ENCODE results near the gene PHKB.

The PHKB gene

DNA sequence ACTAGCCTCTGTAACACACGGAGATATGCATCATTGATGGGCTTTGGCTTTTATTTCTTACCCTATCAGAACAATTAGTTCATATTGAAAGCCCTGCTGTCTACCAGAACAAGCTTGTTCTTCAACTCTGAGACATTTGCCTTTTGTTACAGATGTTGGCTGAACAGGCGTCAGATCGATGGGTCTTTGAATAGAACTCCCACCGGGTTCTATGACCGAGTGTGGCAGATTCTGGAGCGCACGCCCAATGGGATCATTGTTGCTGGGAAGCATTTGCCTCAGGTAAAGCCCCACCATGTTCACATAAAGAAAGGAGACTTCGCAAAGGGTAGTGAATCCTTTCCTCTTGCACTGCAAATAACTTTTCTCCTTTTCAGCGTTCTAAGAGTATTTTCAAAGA lies 232.1 kb downstream of the PHKB start:
- DNase-seq (ENCODE audit: low read depth) = no peak

DNA sequence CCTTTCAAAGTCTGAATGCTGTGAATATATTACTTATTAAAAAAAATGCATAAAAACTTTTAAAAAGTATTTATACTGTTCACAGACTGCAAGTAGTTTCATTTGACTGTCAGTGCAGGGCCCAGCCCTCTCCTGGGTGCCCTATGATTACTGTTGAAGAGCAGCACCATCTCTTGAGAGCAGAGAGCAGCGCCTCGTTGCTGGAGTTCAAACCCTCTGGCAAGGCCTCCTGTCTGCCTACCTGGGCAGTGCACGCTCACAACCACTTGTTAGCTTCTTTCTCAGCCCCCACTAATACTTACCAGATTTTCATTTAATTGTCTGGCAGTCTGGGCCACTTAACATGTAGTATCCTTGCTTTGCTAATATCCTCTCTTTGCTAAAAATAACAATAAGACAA lies 233.4 kb downstream of the PHKB start:
- no peak for DNase-seq (ENCODE audit: low read depth)

DNA sequence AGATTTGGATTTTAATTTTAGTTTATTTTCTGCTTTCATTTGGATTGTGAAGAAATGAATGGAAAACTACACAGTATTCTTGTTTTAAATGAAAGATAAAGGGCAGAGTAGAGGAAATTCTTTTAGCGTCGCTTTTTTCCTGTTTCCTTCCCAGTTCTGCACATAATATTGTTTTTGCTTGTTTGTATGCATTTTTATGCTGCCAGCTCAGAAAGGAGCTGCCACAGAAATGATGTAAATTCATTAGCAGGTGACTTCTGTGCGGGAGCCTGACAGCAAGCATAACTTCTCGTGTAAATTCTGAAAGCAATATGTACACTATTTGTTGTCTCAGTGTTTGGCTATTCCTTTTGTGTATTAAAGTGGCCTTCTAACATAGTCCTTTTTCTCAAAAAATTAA lies 234.6 kb downstream of the PHKB start:
- no peak for DNase-seq (ENCODE audit: low read depth)

DNA sequence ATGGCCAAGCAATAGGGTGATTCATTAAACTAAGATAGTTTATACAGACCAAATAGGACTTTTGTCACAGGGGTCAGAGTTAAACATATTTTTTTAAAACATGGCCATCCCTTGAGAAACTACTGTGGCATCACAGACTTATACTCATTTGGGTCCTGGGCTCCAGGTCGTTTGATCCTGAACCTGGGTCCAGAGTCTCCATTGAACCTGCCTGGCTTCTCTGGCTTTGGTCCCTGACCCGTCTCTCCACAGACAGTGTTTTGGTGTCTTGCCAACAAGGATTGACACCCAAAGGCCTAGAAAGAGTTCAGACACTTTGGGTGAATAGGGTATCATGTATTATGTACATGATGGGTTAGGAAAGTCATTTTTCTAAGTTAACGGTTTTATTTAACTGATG lies 236.7 kb downstream of the PHKB start:
- no peak for DNase-seq (ENCODE audit: low read depth)

DNA sequence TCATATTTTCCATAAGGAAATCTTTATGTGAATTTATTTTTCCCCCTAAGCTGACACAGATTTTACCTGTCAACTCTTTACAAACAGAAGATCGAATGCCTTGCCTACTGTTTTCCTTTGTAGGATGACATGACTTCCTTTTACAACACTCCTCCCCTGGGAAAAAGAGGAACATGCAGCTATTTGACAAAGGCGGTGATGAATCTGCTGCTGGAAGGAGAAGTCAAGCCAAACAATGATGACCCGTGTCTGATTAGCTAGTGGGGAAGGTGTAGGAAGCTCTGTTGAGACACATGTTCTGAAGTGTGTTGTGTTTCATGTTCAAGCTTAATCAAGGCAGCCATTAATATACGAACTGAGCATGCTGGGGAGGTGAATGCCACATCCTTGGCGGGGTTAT lies 238.0 kb downstream of the PHKB start:
- no peak for DNase-seq (ENCODE audit: low read depth)

DNA sequence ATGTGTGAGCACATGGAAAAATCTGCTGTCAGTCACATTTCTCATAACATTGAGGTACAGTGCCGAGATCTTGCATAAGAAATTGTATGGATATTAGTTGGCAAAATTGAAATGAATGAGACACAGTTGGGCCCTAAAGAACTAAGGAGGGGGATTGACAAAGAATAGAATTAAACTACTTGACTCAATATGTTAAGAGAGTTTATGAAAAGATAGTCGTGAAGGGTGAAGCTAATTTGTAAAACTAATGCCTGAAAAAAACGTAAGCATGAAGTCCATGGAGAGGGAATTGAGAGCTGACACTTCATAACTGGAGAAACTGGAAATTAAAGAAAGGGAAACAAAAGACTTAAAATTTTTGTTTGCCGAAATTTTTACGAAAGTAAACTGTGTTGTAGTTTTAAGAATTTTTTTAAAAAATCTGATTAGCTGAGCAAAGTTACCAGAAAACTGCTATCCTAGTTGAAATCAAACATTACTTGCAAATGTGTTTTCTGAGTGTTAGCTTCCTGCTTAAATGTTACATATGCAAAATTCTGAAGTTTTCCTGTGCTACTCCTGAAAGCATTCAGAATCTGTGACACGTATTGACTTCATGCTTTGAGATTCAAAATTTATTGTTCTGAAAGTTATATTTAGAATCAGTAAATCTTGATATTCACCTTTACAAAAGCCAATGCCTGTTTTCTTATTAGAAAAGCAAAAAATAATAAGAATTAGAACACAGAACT lies 239.9 kb downstream of the PHKB start:
- DNase-seq (ENCODE audit: low read depth) = no peak

DNA sequence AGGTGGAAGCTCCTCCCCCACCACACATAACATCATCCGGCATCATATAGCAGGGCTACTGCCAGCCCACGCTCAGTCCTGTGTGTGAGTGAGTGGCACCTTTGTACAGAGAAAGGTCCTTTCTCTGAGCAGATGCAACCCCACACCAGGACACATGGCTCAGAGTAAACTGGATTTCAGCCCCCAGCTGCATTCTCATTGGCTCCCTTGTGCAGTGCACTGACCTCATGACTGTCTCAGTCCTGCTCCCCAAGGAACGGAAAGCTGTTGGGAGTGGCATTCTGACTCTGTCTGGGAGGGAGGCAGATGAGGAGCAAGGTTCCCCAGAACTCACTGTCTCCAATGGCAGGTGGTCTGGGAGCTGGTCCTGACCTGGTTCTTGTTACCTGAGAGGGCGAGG lies 244.1 kb downstream of the PHKB start:
- no peak for DNase-seq (ENCODE audit: low read depth)

DNA sequence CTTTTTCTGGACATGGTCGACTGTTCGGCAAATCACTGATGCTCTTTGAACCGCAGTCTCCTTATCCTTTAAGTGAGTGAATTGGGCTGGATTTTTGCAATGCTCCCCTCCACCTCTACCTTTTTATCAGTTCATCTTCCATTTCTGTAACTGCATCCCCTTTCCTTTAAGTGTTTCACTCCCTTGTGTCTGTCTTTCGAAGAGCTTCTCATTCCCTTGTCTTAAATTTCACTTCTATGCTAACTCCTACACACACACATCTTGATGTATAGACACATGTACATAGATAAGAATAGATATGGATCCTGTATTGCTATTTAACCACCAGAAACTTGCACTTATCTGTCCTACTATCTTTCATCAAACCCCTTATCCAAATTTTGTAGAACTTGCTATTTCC lies 250.7 kb downstream of the PHKB start:
- no peak for DNase-seq (ENCODE audit: low read depth)

DNA sequence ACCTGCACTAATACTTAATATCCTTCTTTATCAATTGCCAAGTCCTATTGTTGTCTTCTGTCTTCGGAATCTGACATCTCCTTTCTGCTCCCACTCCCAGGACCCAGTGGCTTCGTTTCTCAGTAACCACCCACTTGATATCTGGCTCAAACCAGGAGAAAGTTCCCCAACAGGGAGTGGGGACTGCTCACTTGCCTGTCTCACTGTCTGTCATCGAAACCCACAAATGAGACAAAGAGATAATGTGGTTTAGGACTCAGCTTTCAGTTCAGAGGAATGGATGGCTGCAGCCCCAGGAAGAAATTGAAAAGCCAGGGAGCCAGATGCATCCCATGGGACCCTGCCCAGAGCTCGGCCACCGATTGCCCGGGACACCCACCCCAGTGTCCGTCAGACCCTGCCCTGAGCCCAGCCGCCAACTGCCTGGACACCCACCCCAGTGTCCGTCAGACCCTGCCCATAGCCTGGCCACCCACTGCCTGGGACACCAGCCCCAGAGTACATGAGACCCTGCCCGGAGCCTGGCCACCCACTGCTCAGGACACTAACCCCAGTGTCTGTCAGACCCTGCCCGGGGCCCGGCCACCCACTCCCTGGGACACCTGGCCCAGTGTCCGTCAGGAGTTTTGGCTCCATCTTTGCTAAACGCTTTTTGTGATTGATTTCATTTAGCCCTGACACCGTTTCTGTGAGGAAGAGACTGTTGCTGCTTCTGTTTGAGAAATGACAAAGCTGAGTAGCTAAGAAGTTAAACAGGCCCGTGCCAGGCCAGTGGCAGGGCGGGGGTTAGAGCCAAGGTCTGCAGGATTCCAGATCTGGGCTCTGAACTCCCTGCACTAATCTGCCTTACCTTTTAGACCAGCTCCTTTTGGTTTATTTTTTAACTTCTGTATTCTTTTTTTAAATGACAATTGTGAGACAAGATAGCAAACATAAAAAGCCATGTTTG lies 251.4 kb downstream of the PHKB start:
- no peak for DNase-seq (ENCODE audit: low read depth)

DNA sequence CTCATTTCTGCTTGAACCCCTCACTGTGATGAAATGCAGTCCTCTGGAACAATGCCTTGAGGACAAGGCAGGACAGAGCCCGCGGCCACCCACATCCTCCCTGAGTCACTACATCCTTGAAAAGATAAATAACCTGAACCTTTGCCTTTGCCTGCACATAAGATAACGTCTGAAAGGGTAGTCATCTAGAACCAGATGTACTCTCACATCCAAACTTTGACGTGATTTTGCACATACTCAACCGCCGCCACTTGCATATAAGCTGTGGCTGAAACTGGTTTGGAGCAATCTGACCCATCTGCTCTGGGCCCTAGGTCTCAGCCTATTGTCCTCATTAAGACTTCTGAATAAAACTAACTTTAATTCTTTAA lies 252.1 kb downstream of the PHKB start:
- DNase-seq (ENCODE audit: low read depth) = no peak

DNA sequence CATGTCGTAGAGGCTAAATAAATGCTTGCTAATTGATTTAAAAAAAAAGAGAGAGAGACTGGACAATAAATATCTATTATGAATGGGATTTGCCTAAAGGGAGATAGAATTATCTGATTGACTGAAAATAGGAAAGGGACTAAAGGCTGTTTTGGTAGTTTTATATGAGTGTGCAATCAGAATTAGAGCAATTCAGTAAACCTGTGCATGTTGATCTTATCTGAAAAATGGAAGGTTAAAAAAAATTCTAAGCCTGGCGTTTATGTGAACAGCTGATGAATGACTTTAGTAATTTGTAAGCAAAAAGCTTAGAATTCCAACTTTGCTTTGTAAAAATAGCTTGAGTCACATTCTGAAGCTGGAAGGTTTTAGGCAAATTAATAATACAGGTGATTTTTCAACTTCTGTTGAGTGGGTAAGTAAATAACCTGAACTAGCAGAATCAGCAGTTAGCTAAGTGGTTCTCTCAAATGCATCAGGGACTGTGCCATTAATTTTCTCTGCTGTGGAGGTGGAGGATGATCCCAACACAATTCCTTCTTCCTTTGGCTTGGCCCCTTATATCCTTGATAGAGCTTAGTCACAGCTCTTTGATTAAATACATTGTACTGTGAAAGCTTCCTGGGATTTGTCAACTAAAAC lies 254.4 kb downstream of the PHKB start:
- DNase-seq (ENCODE audit: low read depth) = no peak

DNA sequence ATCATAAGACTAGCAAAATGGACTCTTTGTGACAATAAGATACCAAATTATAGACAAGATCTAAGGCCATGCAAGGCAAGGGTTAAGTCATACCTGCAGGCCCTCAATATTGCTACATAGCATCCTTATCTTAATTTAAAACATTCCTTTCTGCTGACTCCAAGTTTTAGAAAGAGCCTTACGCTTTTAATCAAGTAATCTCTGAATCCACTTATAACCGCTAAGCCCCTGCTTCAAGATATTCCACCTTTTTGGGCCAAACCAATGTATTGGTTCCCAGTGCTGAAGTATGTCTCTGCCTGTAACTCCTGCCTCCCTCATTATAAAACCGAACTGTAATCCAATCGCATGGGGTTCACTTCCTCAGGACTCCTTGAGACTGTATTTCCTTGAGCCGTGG lies 255.4 kb downstream of the PHKB start:
- no peak for DNase-seq (ENCODE audit: low read depth)

DNA sequence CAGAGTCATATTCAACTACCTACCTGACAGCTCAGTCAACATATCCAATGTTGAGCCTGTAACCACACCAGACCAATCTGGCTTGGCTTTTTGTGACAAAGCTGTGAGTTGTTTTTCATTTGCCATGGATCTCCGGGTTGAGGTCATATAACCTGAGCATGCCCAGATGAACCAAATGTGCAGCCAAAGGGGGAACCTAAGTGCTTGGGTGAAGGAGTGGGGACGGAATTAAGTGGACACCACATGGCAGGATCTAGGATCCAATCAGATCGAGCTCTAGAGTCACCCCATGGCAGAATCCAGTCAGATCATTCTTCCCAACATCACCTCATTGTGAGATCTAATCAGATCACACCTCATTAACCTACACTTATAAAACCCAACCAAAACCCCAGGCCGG lies 258.6 kb downstream of the PHKB start:
- DNase-seq (ENCODE audit: low read depth) = no peak

DNA sequence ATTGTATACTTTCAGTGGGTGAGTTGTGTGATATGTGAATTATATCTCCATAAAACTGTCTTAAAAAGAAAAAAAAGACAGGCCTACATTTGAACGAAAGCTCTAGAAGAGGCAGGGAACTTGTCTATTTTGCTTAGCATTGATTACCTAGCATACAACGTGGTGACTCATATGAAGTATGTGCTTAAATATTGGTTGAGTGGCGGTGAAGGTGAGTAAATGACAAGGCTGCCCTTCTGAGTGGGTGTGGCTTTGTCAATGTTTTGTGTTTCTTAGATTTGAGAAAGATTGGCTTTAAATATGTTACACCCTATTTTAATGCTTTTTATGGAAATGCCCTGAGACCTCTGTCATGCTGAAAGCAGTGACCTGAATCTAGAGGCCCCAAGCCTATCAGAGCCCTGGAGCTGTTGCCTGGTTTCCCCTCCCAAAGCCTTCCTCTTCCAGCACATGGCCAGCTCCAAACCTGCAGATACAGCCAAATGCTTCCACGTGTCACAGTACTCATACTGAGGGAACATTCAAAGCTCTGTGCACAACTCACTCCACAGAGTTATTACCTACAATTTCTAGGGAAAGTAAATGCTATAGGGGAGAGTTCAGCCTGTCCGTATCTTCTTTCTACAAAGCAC lies 260.0 kb downstream of the PHKB start:
- no peak for DNase-seq (ENCODE audit: low read depth)

DNA sequence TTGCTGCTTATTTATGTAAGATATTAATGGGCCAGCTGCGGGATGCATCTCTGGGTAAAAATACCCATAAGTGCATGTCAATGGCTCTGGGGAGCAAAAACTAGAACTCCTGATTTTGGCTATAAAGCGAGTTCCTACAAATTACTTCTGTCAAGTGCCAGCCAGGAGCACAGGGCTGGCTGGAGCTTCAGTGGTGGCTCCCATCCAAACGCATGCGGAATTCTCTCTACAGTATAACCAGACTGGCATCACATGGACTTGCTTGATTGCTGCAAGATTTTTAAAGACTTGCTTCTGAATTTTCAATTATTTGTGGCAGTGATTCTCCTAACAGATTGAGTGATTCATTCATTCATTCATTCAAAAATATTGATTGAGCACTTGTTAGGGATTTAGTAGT lies 260.9 kb downstream of the PHKB start:
- no peak for DNase-seq (ENCODE audit: low read depth)

DNA sequence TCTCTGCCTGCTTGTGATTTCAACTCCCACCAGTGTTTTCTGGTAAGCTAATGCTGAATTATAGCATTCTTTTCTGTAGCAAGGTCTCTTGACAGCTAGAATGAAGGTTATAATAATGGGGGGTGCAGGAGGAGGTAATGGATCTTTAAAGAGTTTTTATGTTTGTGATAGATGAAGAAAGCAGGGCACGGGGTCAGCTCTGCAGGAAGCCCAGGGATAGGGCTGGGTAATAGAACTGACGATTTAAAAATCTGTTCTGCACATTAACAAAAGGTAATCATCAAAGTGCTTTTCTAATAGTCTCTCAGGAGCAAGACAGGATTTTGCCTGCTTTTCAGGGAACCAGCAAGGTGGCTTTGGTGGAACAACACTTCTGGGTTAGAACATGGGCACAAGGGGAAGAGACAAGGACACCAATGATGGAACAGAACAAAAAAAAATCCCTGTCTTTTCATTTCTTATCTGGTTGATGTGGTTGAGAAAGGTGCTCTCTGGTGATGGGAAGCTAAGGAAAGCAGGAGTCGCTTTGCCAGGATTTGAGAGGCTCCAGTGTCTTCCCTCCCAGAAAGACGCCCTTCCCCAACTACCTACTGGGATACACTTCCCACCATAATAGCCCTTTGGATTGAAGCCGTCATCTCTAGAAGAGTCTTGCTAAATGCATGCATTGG lies 263.1 kb downstream of the PHKB start:
- DNase-seq (ENCODE audit: low read depth) = no peak

DNA sequence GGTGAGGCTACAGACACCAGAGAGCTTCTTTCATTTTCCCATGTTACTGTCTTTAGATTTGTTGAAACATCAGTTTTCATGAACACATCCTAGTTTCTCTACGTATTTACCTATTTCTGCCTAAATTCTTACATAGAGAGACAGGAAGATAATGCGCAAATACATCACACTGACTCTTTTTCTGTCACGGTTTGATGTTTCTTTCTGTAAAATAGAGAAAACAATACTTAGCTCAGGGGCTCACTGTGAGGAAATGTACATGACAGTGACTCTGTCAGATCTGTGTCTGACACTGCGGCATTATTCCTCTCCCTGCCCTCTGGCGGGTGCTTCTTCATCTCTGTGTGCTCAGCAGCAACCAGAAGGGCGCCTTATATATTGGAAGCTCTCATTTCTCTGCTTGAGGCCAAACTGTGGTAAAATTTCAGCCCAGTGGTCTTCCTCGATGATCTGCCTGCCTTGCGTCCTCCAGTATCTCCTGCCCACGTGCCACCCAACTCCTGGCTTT lies 264.1 kb downstream of the PHKB start:
- no peak for DNase-seq (ENCODE audit: low read depth)

DNA sequence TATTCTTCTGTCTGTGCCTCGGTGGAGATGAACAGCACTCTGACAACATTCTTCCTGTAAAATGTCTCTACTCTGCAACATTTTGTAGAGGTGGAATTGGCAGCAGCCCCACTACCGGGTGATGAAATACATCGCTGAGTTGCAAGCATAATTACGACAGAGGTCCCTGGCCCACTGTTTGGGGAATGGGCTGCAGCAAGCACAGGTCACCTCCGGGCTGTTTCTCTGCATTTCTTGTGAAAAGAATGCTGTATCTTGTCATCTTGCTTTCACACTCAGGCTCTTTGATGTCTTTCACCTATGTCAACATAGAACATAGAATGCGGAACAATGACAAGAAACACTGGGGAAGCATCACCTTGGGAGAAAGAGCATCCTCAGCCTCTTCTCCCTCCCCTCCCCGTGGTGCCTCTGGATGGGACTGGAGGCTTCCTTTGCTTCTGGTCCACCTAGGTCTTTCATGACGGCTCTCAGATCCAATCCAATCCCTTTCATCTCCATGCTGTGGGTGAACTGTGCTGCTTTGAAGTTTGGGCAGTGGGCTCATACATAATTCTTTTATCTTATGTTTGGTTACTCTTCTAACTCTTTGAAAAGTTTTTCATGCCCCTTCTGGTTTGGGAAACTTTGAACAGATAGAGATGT lies 265.0 kb downstream of the PHKB start:
- no peak for DNase-seq (ENCODE audit: low read depth)

DNA sequence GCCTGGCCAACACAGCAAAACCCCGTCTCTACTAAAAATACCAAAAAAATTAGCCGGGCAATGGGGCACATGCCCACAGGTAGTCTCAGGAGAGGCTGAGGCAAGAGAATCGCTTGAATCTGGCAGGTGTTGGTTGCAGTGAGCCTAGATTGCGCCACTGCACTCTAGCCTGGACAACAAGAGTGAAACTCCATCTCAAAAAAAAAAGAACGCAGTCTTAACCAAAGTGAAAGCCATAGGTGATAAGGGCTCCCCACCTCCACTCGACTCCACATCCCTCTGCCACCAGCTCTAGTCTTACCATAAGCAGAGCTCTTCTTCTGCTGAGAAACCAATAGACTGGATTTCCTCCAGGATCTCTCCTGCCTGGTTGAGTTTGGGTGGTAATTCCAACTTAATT lies 266.0 kb downstream of the PHKB start:
- no peak for DNase-seq (ENCODE audit: low read depth)

DNA sequence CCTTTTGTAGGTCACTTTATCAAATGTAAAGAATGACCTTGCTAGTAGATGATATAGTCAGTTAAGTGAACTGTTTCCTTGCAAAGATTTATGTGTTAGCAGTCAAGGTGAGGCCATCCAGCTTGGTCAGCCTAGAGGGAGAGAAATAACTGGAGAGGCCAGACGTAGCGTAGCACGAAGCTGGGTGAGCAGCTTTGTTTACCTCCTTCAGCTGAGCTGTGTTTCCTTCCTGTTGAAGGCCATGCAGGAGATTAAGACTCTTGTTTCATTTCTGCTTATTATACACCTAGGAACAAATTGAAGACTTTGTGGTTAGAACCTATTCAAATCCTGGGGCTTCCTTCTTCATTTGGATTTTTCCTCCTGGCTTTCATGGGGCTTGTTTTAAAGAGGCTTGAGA lies 267.1 kb downstream of the PHKB start:
- no peak for DNase-seq (ENCODE audit: low read depth)

DNA sequence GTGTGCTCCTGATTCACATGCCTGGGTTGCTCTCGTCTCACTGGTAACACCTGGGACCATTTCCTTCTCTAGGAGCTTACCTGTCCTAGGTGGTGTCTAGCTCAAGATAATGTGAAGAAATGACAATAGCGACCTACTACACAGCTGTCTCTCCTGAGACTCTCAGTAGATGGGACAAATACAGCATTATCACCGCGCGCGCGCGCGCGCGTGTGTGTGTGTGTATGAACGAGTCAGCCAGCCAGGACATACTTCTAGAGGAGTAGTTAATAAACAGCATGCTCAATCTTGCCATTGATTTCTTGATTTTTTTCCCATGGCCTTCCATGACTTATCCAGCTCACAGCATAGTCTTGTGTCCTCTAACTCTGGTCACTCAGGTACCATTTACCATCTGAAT lies 268.6 kb downstream of the PHKB start:
- no peak for DNase-seq (ENCODE audit: low read depth)

Measured in stromal cell of bone marrow (primary cell).